HG03521 (cell line): ENCODE results near the gene TSLP.

Source experiments
- ATAC-seq: cut with Tn5 transposase; IDR thresholded peaks from one replicate; pipeline ENCODE4 v1.9.1; 2021; ENCODE audit warnings: mild to moderate bottlenecking, moderate library complexity; ENCODE audit not compliant: unreplicated experiment

Gene TSLP

GRCh38 chr5:111095982-111096381 lies 24.5 kb downstream of the TSLP start:
- no peak for ATAC-seq

GRCh38 chr5:111099058-111099778 lies 27.7 kb downstream of the TSLP start:
- ATAC-seq = no peak

- no peak for ATAC-seq
Measured at GRCh38 chr5:111106320-111106948, 34.9 kb downstream of the TSLP start.

- ATAC-seq = no peak
Measured at GRCh38 chr5:111107371-111107770, 35.9 kb downstream of the TSLP start.

- ATAC-seq = no peak
Measured at GRCh38 chr5:111111956-111112355, 40.4 kb downstream of the TSLP start.

- ATAC-seq = no peak
Measured at GRCh38 chr5:111113678-111114077, 42.2 kb downstream of the TSLP start.

- ATAC-seq = no peak
Measured at GRCh38 chr5:111115229-111115628, 43.7 kb downstream of the TSLP start.

GRCh38 chr5:111116550-111116949 lies 45.0 kb downstream of the TSLP start:
- ATAC-seq = no peak

GRCh38 chr5:111117136-111117535 lies 45.6 kb downstream of the TSLP start:
- no peak for ATAC-seq

- ATAC-seq = no peak
Measured at GRCh38 chr5:111119221-111119620, 47.7 kb downstream of the TSLP start.

GRCh38 chr5:111119856-111120255 lies 48.3 kb downstream of the TSLP start:
- ATAC-seq = no peak

GRCh38 chr5:111120911-111121310 lies 49.4 kb downstream of the TSLP start:
- ATAC-seq = no peak

GRCh38 chr5:111121926-111122325 lies 50.4 kb downstream of the TSLP start:
- no peak for ATAC-seq

- ATAC-seq = no peak
Measured at GRCh38 chr5:111122398-111122797, 50.9 kb downstream of the TSLP start.

GRCh38 chr5:111124793-111125192 lies 53.3 kb downstream of the TSLP start:
- ATAC-seq = no peak

- no peak for ATAC-seq
Measured at GRCh38 chr5:111126896-111127295, 55.4 kb downstream of the TSLP start.
